Transverse colon (tissue), 4 donors: ENCODE results near the gene MRPS21. TPM values are rescaled to one million over a fixed set of nuclear protein-coding genes. Genes with fewer than 3 reads are reported as not detected.

Experiments
- DNase-seq: peaks from one replicate; pipeline ENCODE4 v3.0.0-alpha.2; 2019
- H3K27ac ChIP-seq, 4 donors: fragments of 200-600 bp; sonication (generic); 2 replicates each; pipeline ENCODE4 v1.5.1; 2016 to 2018; ENCODE audit warnings: inconsistent platforms in 4 of 4
- H3K27me3 ChIP-seq: fragments of 200-600 bp; sonication (generic); 2 replicates; pipeline ENCODE4 v1.5.1; 2017; ENCODE audit warnings: inconsistent platforms
- H3K36me3 ChIP-seq, 4 donors: fragments of 200-600 bp; sonication (generic); 2 replicates each; pipeline ENCODE4 v1.5.1; 2017 to 2019; ENCODE audit warnings: inconsistent platforms in 4 of 4
- H3K4me1 ChIP-seq, 4 donors: fragments of 200-600 bp; sonication (generic); 2 replicates each; pipeline ENCODE4 v1.5.1; 2017 to 2020; ENCODE audit warnings: inconsistent platforms in 4 of 4
- H3K4me3 ChIP-seq, 4 donors: fragments of 200-600 bp; sonication (generic); 1 replicate in 1 of 4; 2 replicates in 3 of 4; pipeline versions ENCODE4 v1.5.1 to v1.6.1; 2017 to 2019; ENCODE audit warnings: inconsistent platforms in 4 of 4
- H3K9me3 ChIP-seq, 2 donors: fragments of 200-600 bp; sonication (generic); 2 replicates each; pipeline ENCODE4 v1.5.1; 2017 to 2019; ENCODE audit warnings: inconsistent platforms in 2 of 2
- EP300 ChIP-seq: sonication (generic); formaldehyde crosslinking; IDR thresholded peaks from one replicate; pipeline ENCODE4 v1.6.1; 2017; ENCODE audit warnings: antibody characterized with exemption, low read depth
- POLR2A ChIP-seq: fragments of 450-650 bp; IDR thresholded peaks from one replicate; pipeline ENCODE4 v1.6.1; 2016; ENCODE audit warnings: antibody characterized with exemption, mild to moderate bottlenecking, moderate library complexity
- POLR2AphosphoS5 ChIP-seq, 3 donors: sonication (generic); formaldehyde crosslinking; IDR thresholded peaks; one replicate each; pipeline ENCODE4 v1.6.1; 2016; ENCODE audit warnings: antibody characterized with exemption in 3 of 3
- WGBS, 2 donors: methylation state at CpG; one replicate each; pipeline ENCODE4 v1.1.5; 2018; ENCODE audit warnings: low coverage in 1 of 2; 5-methylcytosine and 5-hydroxymethylcytosine counted together
- in situ Hi-C, 4 donors: fragments of 200-750 bp; cut with MboI; loops; one replicate each; pipeline versions ENCODE4 v1.15.0 to v1.15.1; 2017; ENCODE audit warnings: low sequenced_read_pairs in 3 of 4, low pct_ligation_motif_present in 1 of 4, low pct_unique_long_range_greater_than_20kb in 1 of 4
- intact Hi-C: fragments of 100-400 bp; cut with DNase I; formaldehyde crosslinking; loops from one replicate; pipeline ENCODE4 v1.15.1; 2023; ENCODE audit warnings: low total_unique reads
- total RNA-seq, 4 donors: library from RNA; depleted of rRNA; stranded (reverse); fragments of >200 nt; gene quantifications; one replicate each; pipeline ENCODE4 v1.1.0, GENCODE V29; 2016
- TF ChIP-seq, protein P1 (sequence below), 5 experiments: fragments of 200-600 bp in 3 of 5; fragments of 450-650 bp in 2 of 5; sonication (generic) in 3 of 5; IDR thresholded peaks; 1 replicate in 2 of 5; 2 replicates in 3 of 5; pipeline ENCODE4 v1.5.1; 2016 to 2017; ENCODE audit warnings: antibody characterized with exemption in 5 of 5, inconsistent platforms in 3 of 5, mild to moderate bottlenecking in 2 of 5, moderate library complexity in 1 of 5

The MRPS21 gene
- total RNA-seq, 4 donors from 2014 or later = 8.6 to 31.6 (median 25.7) TPM

DNA sequence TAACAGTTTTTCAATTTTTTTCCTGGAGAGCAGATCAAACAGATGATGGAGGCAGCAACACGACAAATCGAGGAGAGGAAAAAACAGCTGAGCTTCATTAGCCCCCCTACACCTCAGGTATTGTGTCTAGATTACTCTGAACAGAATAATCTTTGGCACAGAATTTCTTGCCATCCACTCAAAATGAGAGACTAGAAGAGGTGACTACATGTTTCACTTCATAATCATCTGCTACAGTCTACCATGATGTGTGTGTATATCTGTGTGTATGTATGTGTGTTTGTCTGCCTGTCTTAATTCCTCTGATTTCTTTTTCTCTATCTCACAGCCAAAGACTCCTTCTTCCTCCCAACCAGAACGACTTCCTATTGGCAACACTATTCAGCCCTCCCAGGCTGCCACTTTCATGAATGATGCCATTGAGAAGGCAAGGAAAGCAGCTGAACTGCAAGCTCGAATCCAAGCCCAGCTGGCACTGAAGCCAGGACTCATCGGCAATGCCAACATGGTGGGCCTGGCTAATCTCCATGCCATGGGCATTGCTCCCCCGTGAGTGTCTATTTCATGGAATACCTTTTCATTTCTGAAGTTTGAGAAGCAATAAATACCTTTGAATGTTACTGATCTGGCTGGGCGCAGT is 39.1 kb downstream of the MRPS21 start:
- peaks cover 0 to 86% (median 44%) of the 10 kb centered on the region in 4 donors for H3K36me3 ChIP-seq
- in situ Hi-C loops = no loop called here

GRCh38 chr1:150346316-150346715 is 52.7 kb downstream of the MRPS21 start:
- no peak for DNase-seq
- no peaks in the 10 kb centered on the region for H3K27me3 ChIP-seq
- H3K9me3 ChIP-seq = no peaks in the 10 kb centered on the region
- intact Hi-C loops = no loop called here
- in situ Hi-C loops = no loop called here
- TF ChIP-seq POLR2AphosphoS5 (IDR thresholded peaks at IDR 0.05) = no peak
- no peak for TF ChIP-seq EP300
- no peak for TF ChIP-seq POLR2A
- TF ChIP-seq, protein P1, sequence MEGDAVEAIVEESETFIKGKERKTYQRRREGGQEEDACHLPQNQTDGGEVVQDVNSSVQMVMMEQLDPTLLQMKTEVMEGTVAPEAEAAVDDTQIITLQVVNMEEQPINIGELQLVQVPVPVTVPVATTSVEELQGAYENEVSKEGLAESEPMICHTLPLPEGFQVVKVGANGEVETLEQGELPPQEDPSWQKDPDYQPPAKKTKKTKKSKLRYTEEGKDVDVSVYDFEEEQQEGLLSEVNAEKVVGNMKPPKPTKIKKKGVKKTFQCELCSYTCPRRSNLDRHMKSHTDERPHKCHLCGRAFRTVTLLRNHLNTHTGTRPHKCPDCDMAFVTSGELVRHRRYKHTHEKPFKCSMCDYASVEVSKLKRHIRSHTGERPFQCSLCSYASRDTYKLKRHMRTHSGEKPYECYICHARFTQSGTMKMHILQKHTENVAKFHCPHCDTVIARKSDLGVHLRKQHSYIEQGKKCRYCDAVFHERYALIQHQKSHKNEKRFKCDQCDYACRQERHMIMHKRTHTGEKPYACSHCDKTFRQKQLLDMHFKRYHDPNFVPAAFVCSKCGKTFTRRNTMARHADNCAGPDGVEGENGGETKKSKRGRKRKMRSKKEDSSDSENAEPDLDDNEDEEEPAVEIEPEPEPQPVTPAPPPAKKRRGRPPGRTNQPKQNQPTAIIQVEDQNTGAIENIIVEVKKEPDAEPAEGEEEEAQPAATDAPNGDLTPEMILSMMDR (IDR thresholded peaks at IDR 0.05) = no peak
- WGBS, 2 donors = 85 to 91% methylated on average over 4 of the region's 4 CpGs
- H3K27ac ChIP-seq = no peak overlapping the region
- peaks cover 0 to 79% (median 37%) of the 10 kb centered on the region in 4 donors for H3K36me3 ChIP-seq
- H3K4me3 ChIP-seq = no peak overlapping the region
- H3K4me1 ChIP-seq = no peaks in the 10 kb centered on the region

More for the DNA sequence above, 39.1 kb downstream of the MRPS21 start:
- no peak overlapping the region for H3K27ac ChIP-seq
- H3K4me3 ChIP-seq = no peak overlapping the region
- TF ChIP-seq POLR2A (no peak), EP300 (no peak), POLR2AphosphoS5 (IDR thresholded peaks at IDR 0.05) (no peak)
- TF ChIP-seq, protein P1 (IDR thresholded peaks at IDR 0.05) = no peak
- H3K27me3 ChIP-seq = no peaks in the 10 kb centered on the region
- intact Hi-C loops = no loop called here
- DNase-seq = no peak
- no peaks in the 10 kb centered on the region for H3K4me1 ChIP-seq
- no peaks in the 10 kb centered on the region for H3K9me3 ChIP-seq
- WGBS, 2 donors = 89 to 92% methylated on average over 6 to 7 of the region's 7 CpGs

DNA sequence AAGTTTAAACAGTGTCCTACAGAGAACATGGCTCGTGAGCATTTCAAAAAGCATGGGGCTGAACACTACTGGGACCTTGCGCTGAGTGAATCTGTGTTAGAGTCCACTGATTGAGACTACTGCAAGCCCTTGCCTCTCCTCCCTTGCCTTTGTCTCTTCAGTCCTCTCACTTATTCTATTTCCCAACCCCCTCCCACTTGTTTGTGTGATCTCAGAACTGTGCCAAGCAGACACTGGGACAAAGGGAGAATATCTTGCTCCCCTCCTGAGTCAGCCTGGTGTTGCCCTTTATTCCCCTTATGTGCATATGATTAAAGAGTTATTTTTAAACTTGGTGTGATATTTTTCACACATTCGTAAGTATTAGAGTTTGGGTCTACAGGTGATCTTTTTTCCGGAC is 59.2 kb downstream of the MRPS21 start:
- H3K27me3 ChIP-seq = no peaks in the 10 kb centered on the region
- H3K27ac ChIP-seq = no peak overlapping the region
- no peak for DNase-seq
- no peaks in the 10 kb centered on the region for H3K4me1 ChIP-seq
- 96 to 97% methylated on average over 4 of the region's 4 CpGs for WGBS, 2 donors
- H3K36me3 ChIP-seq = peaks cover 0 to 52% (median 26%) of the 10 kb centered on the region in 4 donors
- no peaks in the 10 kb centered on the region for H3K9me3 ChIP-seq
- intact Hi-C loops (no loop called here), in situ Hi-C loops (no loop called here)
- TF ChIP-seq, protein P1 (IDR thresholded peaks at IDR 0.05) = no peak
- TF ChIP-seq EP300 = no peak
- no peak for TF ChIP-seq POLR2AphosphoS5 (IDR thresholded peaks at IDR 0.05)
- no peak for TF ChIP-seq POLR2A
- no peak overlapping the region for H3K4me3 ChIP-seq

Other genes starting within 250 kb of the MRPS21 start
- gene VPS45, start 226.1 kb upstream of the MRPS21 start, total RNA-seq = 10 to 100 TPM; 16.1 to 47.5 (median 34.7) TPM
- 10 to 100 TPM; 35.9 to 76.3 (median 49.7) TPM for gene PLEKHO1, start 143.9 kb upstream of the MRPS21 start, total RNA-seq
- gene ANP32E, start 57.7 kb upstream of the MRPS21 start, total RNA-seq = 10 to 100 TPM in 2 of 4 donors, 1 to 10 TPM in 2; 6.6 to 20.8 (median 10.8) TPM
- 1 to 10 TPM in 1 of 4 donors, under 1 TPM in 2, not detected in 1; 0.27 to 1.1 (median 0.48) TPM for gene CA14, start 36.1 kb upstream of the MRPS21 start, total RNA-seq
- gene APH1A, start 24.8 kb upstream of the MRPS21 start, total RNA-seq = 100 to 1,000 TPM in 3 of 4 donors, 10 to 100 TPM in 1; 86.8 to 162 (median 113) TPM
- 10 to 100 TPM in 1 of 4 donors, 1 to 10 TPM in 2, not detected in 1; 4.4 to 11.1 (median 4.8) TPM for gene C1orf54, start 21.1 kb upstream of the MRPS21 start, total RNA-seq
- 1 to 10 TPM in 3 of 4 donors, under 1 TPM in 1; 0.60 to 4.5 (median 1.5) TPM for gene CIART, start 11.3 kb upstream of the MRPS21 start, total RNA-seq
- 100 to 1,000 TPM in 1 of 4 donors, 10 to 100 TPM in 3; 55.3 to 126 (median 65.2) TPM for gene PRPF3, start 27.7 kb downstream of the MRPS21 start, total RNA-seq
- gene RPRD2, start 70.3 kb downstream of the MRPS21 start, total RNA-seq = 10 to 100 TPM; 18.7 to 36.4 (median 26.1) TPM
- gene TARS2, start 193.6 kb downstream of the MRPS21 start, total RNA-seq = 10 to 100 TPM in 2 of 4 donors, 1 to 10 TPM in 2; 2.8 to 22.7 (median 9.0) TPM
- 1 to 10 TPM; 1.5 to 5.4 (median 3.3) TPM for gene ECM1, start 214.2 kb downstream of the MRPS21 start, total RNA-seq
- not detected for gene FALEC, start 221.9 kb downstream of the MRPS21 start, total RNA-seq